ENCODE results near the gene ISCU. TPM values are rescaled to one million over a fixed set of nuclear protein-coding genes. Genes with fewer than 3 reads are reported as not detected.

The ISCU gene
- total and polyA plus RNA-seq, 9 of the 15 experiments (the other 6 are each of a cell fraction or from before 2014, with no cell fraction given) = 15.9 to 92.5 (median 77.3) TPM

DNA sequence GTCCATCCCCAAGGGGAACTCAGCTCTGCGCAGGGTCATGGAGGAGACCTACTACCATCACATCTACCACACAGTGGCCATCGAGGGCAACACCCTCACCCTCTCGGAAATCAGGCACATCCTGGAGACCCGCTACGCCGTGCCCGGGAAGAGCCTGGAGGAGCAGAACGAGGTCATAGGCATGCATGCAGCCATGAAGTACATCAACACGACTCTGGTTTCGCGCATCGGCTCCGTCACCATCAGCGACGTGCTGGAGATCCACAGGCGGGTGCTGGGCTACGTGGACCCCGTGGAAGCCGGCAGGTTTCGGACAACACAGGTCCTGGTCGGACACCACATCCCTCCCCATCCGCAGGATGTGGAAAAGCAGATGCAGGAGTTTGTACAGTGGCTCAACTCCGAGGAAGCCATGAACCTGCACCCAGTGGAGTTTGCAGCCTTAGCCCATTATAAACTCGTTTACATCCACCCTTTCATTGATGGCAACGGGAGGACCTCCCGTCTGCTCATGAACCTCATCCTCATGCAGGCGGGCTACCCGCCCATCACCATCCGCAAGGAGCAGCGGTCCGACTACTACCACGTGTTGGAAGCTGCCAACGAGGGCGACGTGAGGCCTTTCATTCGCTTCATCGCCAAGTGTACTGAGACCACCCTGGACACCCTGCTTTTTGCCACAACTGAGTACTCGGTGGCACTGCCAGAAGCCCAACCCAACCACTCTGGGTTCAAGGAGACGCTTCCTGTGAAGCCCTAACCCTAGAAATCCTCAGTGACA is 43.5 kb upstream of the ISCU start:
- H2AFZ ChIP-seq (ENCODE audit: low read depth, low read length) = no peak overlapping the region
- H3K27ac ChIP-seq (ENCODE audit: extremely low read depth, low read depth, low read length) = no peak overlapping the region
- intact Hi-C loops (cut with micrococcal nuclease) (loop anchor here (1.0 kb wide), 1 partner anchor 99 kb away; no protein-coding TSS in a partner anchor), in situ Hi-C loops (cut with MboI) (no loop called here)
- WGBS (ENCODE audit: insufficient coverage, low coverage, missing lambda C conversion rate) = 97% methylated on average over 39 of the region's 39 CpGs
- H3K27me3 ChIP-seq (ENCODE audit: control insufficient read depth in 2 of 2, insufficient read depth in 2 of 2, low read length in 2 of 2) = no peaks in the 10 kb centered on the region
- CTCF ChIA-PET (ENCODE audit: low intra/inter-chr PET ratio) = no interaction called here
- 0 out of 2 replicates have a peak, but pooled peaks cover 2% of the 10 kb centered on the region for H4K20me1 ChIP-seq (replicated peaks; ENCODE audit: control insufficient read depth, insufficient read depth, low read length)
- no TSS peak for BruUV-seq (replicated peaks)
- peaks cover 67% of the 10 kb centered on the region for H3K36me3 ChIP-seq (ENCODE audit: control insufficient read depth, insufficient read depth, low read length)
- 0 out of 4 replicates have a peak overlapping the region, but pooled peaks of 1 of the 2 experiments have one; percentile 11 for H3K9ac ChIP-seq (ENCODE audit: insufficient read depth in 1 of 2, low read depth in 2 of 2, low read length in 2 of 2)
- ATAC-seq (no peak), FAIRE-seq (no peak), DNase-seq (ENCODE audit: extremely low read depth in 1 of 4, low spot score in 3 of 4) (no peak)
- H3K9me1 ChIP-seq (ENCODE audit: control insufficient read depth, insufficient read depth, low read length) = no peaks in the 10 kb centered on the region
- peaks cover 8% of the 10 kb centered on the region for H3K79me2 ChIP-seq (ENCODE audit: control insufficient read depth, insufficient read depth, low read length)
- POLR2A ChIA-PET = interaction anchor here (0.7 to 3.7 kb wide), 4 partner anchors 8 to 77 kb away, joined by 3 to 15 read pairs (median 6); no protein-coding TSS in a partner anchor
- H3K4me1 ChIP-seq (replicated peaks in 1 of 2; ENCODE audit: control insufficient read depth in 2 of 2, insufficient read depth in 2 of 2, low read length in 2 of 2) = peaks cover 8 to 23% of the 10 kb centered on the region in 2 experiments; a peak in 4 of 5 replicates
- H3K4me2 ChIP-seq (ENCODE audit: insufficient read depth, low read length) = no peak overlapping the region
- no peak overlapping the region for H3K4me3 ChIP-seq
- H3K9me3 ChIP-seq (replicated peaks; ENCODE audit: control insufficient read depth, insufficient read depth, low read depth, low read length) = no peaks in the 10 kb centered on the region
- TF ChIP-seq, protein P1, sequence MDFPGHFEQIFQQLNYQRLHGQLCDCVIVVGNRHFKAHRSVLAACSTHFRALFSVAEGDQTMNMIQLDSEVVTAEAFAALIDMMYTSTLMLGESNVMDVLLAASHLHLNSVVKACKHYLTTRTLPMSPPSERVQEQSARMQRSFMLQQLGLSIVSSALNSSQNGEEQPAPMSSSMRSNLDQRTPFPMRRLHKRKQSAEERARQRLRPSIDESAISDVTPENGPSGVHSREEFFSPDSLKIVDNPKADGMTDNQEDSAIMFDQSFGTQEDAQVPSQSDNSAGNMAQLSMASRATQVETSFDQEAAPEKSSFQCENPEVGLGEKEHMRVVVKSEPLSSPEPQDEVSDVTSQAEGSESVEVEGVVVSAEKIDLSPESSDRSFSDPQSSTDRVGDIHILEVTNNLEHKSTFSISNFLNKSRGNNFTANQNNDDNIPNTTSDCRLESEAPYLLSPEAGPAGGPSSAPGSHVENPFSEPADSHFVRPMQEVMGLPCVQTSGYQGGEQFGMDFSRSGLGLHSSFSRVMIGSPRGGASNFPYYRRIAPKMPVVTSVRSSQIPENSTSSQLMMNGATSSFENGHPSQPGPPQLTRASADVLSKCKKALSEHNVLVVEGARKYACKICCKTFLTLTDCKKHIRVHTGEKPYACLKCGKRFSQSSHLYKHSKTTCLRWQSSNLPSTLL (IDR thresholded peaks at IDR 0.05) = no peak
- no peak for TF ChIP-seq ZNF696 (CRISPR knock-in tag; conservative IDR thresholded peaks at IDR 0.05)
- no peak for TF ChIP-seq ZBTB1 (CRISPR knock-in tag; IDR thresholded peaks at IDR 0.05; ENCODE audit: borderline replicate concordance, low read depth)
- no peak for TF ChIP-seq PHF8 (IDR thresholded peaks at IDR 0.05; ENCODE audit: borderline replicate concordance, low read length)
- TF ChIP-seq ELF1 (tag; IDR thresholded peaks at IDR 0.05) = no peak
- 0 out of 2 replicates have a peak, but pooled peaks have one; percentile 33 for TF ChIP-seq ZBED1 (IDR thresholded peaks at IDR 0.05)
- no peak for TF ChIP-seq E2F3 (CRISPR knock-in tag; IDR thresholded peaks at IDR 0.05)
- TF ChIP-seq POLR2AphosphoS2 (IDR thresholded peaks at IDR 0.05; ENCODE audit: low read length) = peak; percentile 50
- TF ChIP-seq ZNF408 (CRISPR knock-in tag; IDR thresholded peaks at IDR 0.05; ENCODE audit: low read depth) = no peak
- no peak for TF ChIP-seq ZNF165 (CRISPR knock-in tag; IDR thresholded peaks at IDR 0.05; ENCODE audit: borderline replicate concordance)
- TF ChIP-seq PML (IDR thresholded peaks at IDR 0.05; ENCODE audit: low read length) = 0 out of 2 replicates have a peak, but pooled peaks have one; percentile 17
- TF ChIP-seq RNF2 (IDR thresholded peaks at IDR 0.05) = no peak
- no peak for TF ChIP-seq PRMT5 (CRISPR knock-in tag; IDR thresholded peaks at IDR 0.05)
- no peak for TF ChIP-seq MTA3 (IDR thresholded peaks at IDR 0.05; ENCODE audit: borderline replicate concordance)
- TF ChIP-seq, protein P2, sequence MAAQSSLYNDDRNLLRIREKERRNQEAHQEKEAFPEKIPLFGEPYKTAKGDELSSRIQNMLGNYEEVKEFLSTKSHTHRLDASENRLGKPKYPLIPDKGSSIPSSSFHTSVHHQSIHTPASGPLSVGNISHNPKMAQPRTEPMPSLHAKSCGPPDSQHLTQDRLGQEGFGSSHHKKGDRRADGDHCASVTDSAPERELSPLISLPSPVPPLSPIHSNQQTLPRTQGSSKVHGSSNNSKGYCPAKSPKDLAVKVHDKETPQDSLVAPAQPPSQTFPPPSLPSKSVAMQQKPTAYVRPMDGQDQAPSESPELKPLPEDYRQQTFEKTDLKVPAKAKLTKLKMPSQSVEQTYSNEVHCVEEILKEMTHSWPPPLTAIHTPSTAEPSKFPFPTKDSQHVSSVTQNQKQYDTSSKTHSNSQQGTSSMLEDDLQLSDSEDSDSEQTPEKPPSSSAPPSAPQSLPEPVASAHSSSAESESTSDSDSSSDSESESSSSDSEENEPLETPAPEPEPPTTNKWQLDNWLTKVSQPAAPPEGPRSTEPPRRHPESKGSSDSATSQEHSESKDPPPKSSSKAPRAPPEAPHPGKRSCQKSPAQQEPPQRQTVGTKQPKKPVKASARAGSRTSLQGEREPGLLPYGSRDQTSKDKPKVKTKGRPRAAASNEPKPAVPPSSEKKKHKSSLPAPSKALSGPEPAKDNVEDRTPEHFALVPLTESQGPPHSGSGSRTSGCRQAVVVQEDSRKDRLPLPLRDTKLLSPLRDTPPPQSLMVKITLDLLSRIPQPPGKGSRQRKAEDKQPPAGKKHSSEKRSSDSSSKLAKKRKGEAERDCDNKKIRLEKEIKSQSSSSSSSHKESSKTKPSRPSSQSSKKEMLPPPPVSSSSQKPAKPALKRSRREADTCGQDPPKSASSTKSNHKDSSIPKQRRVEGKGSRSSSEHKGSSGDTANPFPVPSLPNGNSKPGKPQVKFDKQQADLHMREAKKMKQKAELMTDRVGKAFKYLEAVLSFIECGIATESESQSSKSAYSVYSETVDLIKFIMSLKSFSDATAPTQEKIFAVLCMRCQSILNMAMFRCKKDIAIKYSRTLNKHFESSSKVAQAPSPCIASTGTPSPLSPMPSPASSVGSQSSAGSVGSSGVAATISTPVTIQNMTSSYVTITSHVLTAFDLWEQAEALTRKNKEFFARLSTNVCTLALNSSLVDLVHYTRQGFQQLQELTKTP (IDR thresholded peaks at IDR 0.05; ENCODE audit: low read depth in 1 of 2, partially characterized antibody in 2 of 2) = no peak
